Large intestine (tissue), 3 donors: Measurements from ENCODE around the gene SPATS2. TPM values are rescaled to one million over a fixed set of nuclear protein-coding genes. Genes with fewer than 3 reads are reported as not detected.
A peak's percentile ranks its signal among the peaks of the same experiment; 100 is the strongest.
"Not testable (repeated sequence)": the region's sequence is repeated elsewhere in the genome, so short reads cannot be mapped to it uniquely, and the experiment has no call there.

Experiments
- DNase-seq, 2 donors: peaks; one replicate each; pipeline versions ENCODE4 v3.0.0 to v3.0.0-alpha.2; 2013
- H3K27ac ChIP-seq: one replicate; pipeline ENCODE4 v1.5.1; 2013; ENCODE audit warnings: low read length
- H3K27me3 ChIP-seq: 2 replicates; pipeline ENCODE4 v1.6.1; 2013; ENCODE audit warnings: low read length; ENCODE audit not compliant: control insufficient read depth, insufficient read depth
- H3K36me3 ChIP-seq: 2 replicates; pipeline ENCODE4 v1.6.1; 2013; ENCODE audit warnings: low read length; ENCODE audit not compliant: control insufficient read depth, insufficient read depth
- H3K4me1 ChIP-seq: one replicate; pipeline ENCODE4 v1.6.1; 2013; ENCODE audit warnings: low read length; ENCODE audit not compliant: control insufficient read depth, insufficient read depth
- H3K4me3 ChIP-seq: one replicate; pipeline ENCODE4 v1.5.1; 2013; ENCODE audit warnings: low read length
- H3K9me3 ChIP-seq: one replicate; pipeline ENCODE4 v1.6.1; 2013; ENCODE audit warnings: mild to moderate bottlenecking, low read depth, low read length, moderate library complexity; ENCODE audit not compliant: control insufficient read depth
- WGBS: methylation state at CpG from one replicate; pipeline ENCODE4 v1.1.5; 2013; ENCODE audit warnings: low lambda C conversion rate; ENCODE audit not compliant: insufficient coverage; 5-methylcytosine and 5-hydroxymethylcytosine counted together
- polyA plus RNA-seq: library from polyadenylated mRNA; unstranded; fragments of 120-200 nt; gene quantifications from one replicate; pipeline ENCODE4 v1.2.1, GENCODE V29; 2013

Gene SPATS2
- polyA plus RNA-seq, 1 donor = 22.7 TPM

DNA sequence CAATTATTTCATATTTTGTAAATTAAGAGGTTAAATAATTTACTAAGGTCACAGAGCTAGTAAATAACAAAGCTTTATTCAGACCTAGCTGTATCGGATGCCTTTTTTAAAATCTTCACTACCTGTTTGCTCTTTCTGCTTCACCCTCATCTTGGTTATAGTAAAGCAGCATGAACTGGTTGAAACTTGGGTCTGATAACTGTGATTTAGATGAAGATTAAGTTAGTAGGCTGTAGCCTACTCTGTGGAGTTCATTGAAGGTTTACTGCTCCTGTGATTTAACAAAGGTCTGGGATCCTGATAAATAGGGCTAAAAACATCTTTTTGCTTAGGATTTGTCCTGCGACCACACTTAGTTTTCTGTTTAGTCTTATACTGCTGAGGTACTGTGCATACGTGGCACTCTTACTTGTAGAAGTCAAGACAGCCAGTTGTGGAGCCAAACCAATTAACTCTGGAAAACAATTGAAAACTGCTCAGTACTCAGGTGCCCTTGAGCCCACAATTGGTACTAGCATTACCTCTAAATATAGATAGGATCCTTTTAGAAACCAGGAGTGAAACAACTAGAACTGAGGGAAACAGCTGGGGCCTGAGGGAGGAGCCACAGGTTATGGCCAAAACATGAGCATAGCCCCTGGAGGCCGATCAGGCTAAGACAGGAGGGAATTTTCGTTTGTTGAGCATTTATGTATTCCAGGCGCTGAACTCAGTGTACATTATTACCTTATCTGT is 2.3 kb downstream of the SPATS2 start:
- H3K27ac ChIP-seq = no peak overlapping the region
- WGBS = no CpG with 5 or more reads among the region's 6 CpGs
- DNase-seq = peak in 1 of 2 donors; percentile 20
- H3K4me3 ChIP-seq = no peak overlapping the region
- peaks cover 10% of the 10 kb centered on the region for H3K4me1 ChIP-seq
- H3K9me3 ChIP-seq = no peaks in the 10 kb centered on the region
- H3K36me3 ChIP-seq = peaks cover 3% of the 10 kb centered on the region
- no peaks in the 10 kb centered on the region for H3K27me3 ChIP-seq

GRCh38 chr12:49370539-49370938 is 3.3 kb downstream of the SPATS2 start:
- H3K4me1 ChIP-seq = peaks cover 10% of the 10 kb centered on the region
- peaks cover 3% of the 10 kb centered on the region for H3K36me3 ChIP-seq
- H3K27ac ChIP-seq = no peak overlapping the region
- WGBS = no CpG with 5 or more reads among the region's 6 CpGs
- H3K9me3 ChIP-seq = no peaks in the 10 kb centered on the region
- H3K4me3 ChIP-seq = no peak overlapping the region
- no peaks in the 10 kb centered on the region for H3K27me3 ChIP-seq
- DNase-seq = no peak

DNA sequence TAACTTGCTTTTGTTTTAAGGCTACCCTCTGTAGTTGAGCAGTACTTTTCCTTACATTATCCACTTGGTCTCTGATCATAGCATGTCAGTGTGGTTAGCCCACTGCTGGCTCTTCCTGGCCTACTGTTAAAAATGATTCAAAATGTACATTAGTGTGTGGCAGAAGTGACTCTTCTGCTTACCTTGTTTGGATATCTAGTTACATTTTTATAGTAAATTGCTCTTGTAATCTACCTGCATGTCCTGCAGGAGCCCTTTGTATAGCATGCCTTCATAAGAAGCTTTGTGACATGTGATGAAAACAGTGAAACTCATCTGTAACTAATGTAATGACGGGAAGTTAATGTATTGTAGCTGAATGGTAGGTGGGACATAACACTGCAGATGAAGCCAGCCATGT is 8.1 kb downstream of the SPATS2 start:
- no CpG with 5 or more reads among the region's 1 CpG for WGBS

GRCh38 chr12:49377386-49377785 is 10.1 kb downstream of the SPATS2 start:
- no CpG with 5 or more reads among the region's 2 CpGs for WGBS
- H3K36me3 ChIP-seq = peaks cover 3% of the 10 kb centered on the region
- no peaks in the 10 kb centered on the region for H3K9me3 ChIP-seq
- no peak overlapping the region for H3K27ac ChIP-seq
- no peaks in the 10 kb centered on the region for H3K4me1 ChIP-seq
- H3K4me3 ChIP-seq = no peak overlapping the region
- DNase-seq = peak in 1 of 2 donors; percentile 23
- no peaks in the 10 kb centered on the region for H3K27me3 ChIP-seq

More for the DNA sequence above, 8.1 kb downstream of the SPATS2 start:
- H3K4me3 ChIP-seq = no peak overlapping the region
- no peak overlapping the region for H3K27ac ChIP-seq
- no peaks in the 10 kb centered on the region for H3K27me3 ChIP-seq
- H3K9me3 ChIP-seq = no peaks in the 10 kb centered on the region
- DNase-seq = no peak
- H3K4me1 ChIP-seq = no peaks in the 10 kb centered on the region
- H3K36me3 ChIP-seq = peaks cover 3% of the 10 kb centered on the region

GRCh38 chr12:49380184-49380583 is 12.9 kb downstream of the SPATS2 start:
- not testable (repeated sequence) for H3K4me1 ChIP-seq, DNase-seq, H3K9me3 ChIP-seq, H3K36me3 ChIP-seq, H3K27me3 ChIP-seq, H3K27ac ChIP-seq, H3K4me3 ChIP-seq
- WGBS = no CpG with 5 or more reads among the region's 9 CpGs

GRCh38 chr12:49388682-49389386 is 21.6 kb downstream of the SPATS2 start:
- DNase-seq = peak in 1 of 2 donors; percentile 9
- Histone ChIP-seq H3K4me1 (no peaks in the 10 kb centered on the region), H3K27ac (no peak overlapping the region), H3K4me3 (no peak overlapping the region), H3K9me3 (no peaks in the 10 kb centered on the region), H3K36me3 (no peaks in the 10 kb centered on the region), H3K27me3 (no peaks in the 10 kb centered on the region)
- WGBS = no CpG with 5 or more reads among the region's 18 CpGs

DNA sequence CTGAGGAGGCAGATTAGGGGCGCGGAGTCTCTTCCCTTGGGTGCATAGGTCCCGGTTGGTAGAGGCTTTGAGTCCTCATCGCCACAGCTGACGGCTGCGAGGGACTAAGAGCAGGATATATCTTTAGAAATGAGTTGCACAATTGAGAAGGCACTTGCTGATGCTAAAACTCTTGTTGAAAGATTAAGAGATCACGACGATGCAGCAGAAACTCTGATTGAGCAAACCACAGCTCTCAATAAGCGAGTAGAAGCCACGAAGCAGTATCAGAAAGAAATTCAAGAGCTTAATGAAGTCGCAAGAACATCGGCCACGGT is 22.1 kb downstream of the SPATS2 start:
- DNase-seq = no peak
- H3K4me3 ChIP-seq = no peak overlapping the region
- H3K9me3 ChIP-seq = no peaks in the 10 kb centered on the region
- H3K4me1 ChIP-seq = no peaks in the 10 kb centered on the region
- no peak overlapping the region for H3K27ac ChIP-seq
- 88% methylated on average over 5 of the region's 13 CpGs for WGBS
- no peaks in the 10 kb centered on the region for H3K27me3 ChIP-seq
- no peaks in the 10 kb centered on the region for H3K36me3 ChIP-seq

DNA sequence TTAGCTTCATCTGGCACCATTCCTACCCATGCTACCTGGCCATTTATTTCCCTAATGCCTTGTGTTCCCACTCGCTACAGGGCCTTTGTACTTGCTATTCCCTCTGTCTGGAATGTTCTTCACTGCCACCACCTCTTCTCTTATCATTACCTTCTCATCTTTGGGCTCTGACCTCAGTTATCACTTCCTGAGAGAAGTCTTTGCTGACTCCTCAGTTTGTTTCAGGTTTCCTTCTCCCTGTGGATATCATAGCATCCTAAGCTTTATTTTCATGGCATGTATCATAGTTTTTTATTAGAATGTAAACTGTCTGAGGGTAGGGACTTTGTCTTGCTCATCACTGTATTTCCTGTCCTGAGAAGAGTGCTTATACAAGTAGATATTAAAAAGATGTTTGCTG is 29.7 kb downstream of the SPATS2 start:
- Histone ChIP-seq H3K27me3 (no peaks in the 10 kb centered on the region), H3K4me1 (no peaks in the 10 kb centered on the region), H3K4me3 (no peak overlapping the region), H3K9me3 (no peaks in the 10 kb centered on the region), H3K27ac (no peak overlapping the region), H3K36me3 (no peaks in the 10 kb centered on the region)
- no peak for DNase-seq
- no CpG with 5 or more reads among the region's 1 CpG for WGBS

DNA sequence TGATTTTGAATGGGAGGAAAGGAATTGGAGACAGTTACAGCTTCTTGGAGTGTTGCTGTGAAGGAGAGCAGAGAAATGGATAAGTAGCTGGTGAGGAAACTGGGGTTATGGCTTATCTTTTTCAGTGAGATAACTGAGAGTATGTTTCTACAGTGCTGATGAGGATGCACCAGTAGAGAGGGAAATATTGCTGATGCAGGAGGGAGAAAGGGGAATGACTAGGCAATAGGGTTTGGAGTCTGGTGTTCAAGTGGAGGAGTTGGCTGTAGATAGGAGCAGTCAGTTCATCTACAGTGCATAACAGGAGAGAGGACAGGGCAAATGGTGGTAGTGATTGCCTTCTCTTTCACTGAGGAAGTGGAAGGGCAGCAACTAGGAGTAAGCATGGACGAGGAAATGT is 33.0 kb downstream of the SPATS2 start:
- Histone ChIP-seq H3K36me3 (no peaks in the 10 kb centered on the region), H3K4me3 (no peak overlapping the region), H3K9me3 (no peaks in the 10 kb centered on the region), H3K4me1 (peaks cover 5% of the 10 kb centered on the region), H3K27ac (no peak overlapping the region), H3K27me3 (no peaks in the 10 kb centered on the region)
- WGBS = no CpG with 5 or more reads among the region's 1 CpG
- no peak for DNase-seq

GRCh38 chr12:49403971-49404450 is 36.7 kb downstream of the SPATS2 start:
- no CpG with 5 or more reads among the region's 5 CpGs for WGBS
- H3K4me3 ChIP-seq = no peak overlapping the region
- no peak for DNase-seq
- no peaks in the 10 kb centered on the region for H3K27me3 ChIP-seq
- no peak overlapping the region for H3K27ac ChIP-seq
- peaks cover 5% of the 10 kb centered on the region for H3K4me1 ChIP-seq
- H3K9me3 ChIP-seq = no peaks in the 10 kb centered on the region
- H3K36me3 ChIP-seq = no peaks in the 10 kb centered on the region

GRCh38 chr12:49404956-49405355 is 37.7 kb downstream of the SPATS2 start:
- H3K4me1 ChIP-seq = peaks cover 5% of the 10 kb centered on the region

More at GRCh38 chr12:49404956-49405355, 37.7 kb downstream of the SPATS2 start:
- no peak overlapping the region for H3K4me3 ChIP-seq
- no peaks in the 10 kb centered on the region for H3K27me3 ChIP-seq
- no peaks in the 10 kb centered on the region for H3K9me3 ChIP-seq
- H3K36me3 ChIP-seq = no peaks in the 10 kb centered on the region
- no peak for DNase-seq
- H3K27ac ChIP-seq = no peak overlapping the region
